Measurements from ENCODE around the gene MYOZ2. TPM values are rescaled to one million over a fixed set of nuclear protein-coding genes. Genes with fewer than 3 reads are reported as not detected.
A peak's percentile ranks its signal among the peaks of the same experiment; 100 is the strongest.

Gene MYOZ2
- total RNA-seq, 8 experiments from 2014 or later: 0.15 to 0.78 (median 0.24) TPM; not detected in 5

- H3K4me3 ChIP-seq: peak within 1 kb of the TSS; percentile 53 to 75 (median 67)
- 0 to 2% (median 0%) methylated on average over 1 to 7 of the region's 55 CpGs; no CpG with 5 or more reads in 6 of the 10 experiments for WGBS, 10 experiments
- H3K4me1 ChIP-seq (replicated peaks in 1 of 2): no peaks in the 10 kb centered on the region
- peak within 1 kb of the TSS; percentile 21 to 83 for H3K27ac ChIP-seq
- in situ Hi-C loops (cut with MboI; ENCODE audit: low pct_unique_long_range_greater_than_20kb in 2 of 9, low sequenced_read_pairs in 9 of 9, unreplicated experiment in 9 of 9): loop anchor here in 2 of 9 experiments (10.0 to 25.0 kb wide), 2 partner anchors 168 to 175 kb away; no protein-coding TSS in a partner anchor
- ATAC-seq (replicated peaks in 6 of 8): peak; percentile 82 to 97 (median 94)
Measured at GRCh38 chr4:119212234-119212963, 76.8 kb downstream of the MYOZ2 start, which contains the start of gene USP53. USP53 (plus strand) TSS chr4:119212713; CDS start chr4:119239760, 27,047 bp downstream.

DNA sequence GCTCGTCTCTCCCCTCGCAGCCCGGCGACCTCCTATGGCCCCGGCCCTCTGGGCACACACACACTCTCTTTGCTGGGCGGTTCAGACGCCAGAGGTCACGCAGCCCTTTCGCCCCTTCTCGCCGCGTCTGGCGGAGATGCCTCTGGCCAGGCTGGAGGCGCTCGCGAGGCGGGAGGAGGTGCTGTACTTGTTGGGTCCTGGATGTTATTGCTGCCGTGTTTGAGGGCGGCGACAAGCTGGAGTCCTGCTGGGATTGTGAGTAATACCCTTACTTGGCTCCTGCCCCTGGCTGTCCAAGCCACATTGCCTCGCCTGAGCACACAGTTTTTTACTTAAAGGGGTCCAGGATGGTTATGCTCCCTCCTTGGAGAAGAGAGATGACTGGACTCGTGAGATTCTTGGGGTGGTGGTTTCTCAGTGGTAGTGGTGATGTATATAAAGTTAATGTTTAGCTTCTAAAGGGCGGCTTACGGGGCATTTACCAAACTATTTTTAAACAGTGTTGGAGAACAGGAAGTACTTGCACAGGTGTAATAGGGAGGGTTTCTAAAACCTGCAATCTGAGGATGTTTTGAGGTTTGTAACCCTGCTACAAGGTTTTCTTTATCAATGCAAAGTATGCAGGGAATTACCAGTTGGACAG lies 77.5 kb downstream of the MYOZ2 start:
- 0% methylated on average over 1 to 9 of the region's 24 CpGs; no CpG with 5 or more reads in 5 of the 10 experiments for WGBS, 10 experiments
- peak; percentile 60 to 74 (median 69) for ATAC-seq (replicated peaks in 6 of 8)
- in situ Hi-C loops (cut with MboI; ENCODE audit: low pct_unique_long_range_greater_than_20kb in 2 of 9, low sequenced_read_pairs in 9 of 9, unreplicated experiment in 9 of 9): loop anchor here in 2 of 9 experiments (10.0 to 25.0 kb wide), 2 partner anchors 168 to 176 kb away; no protein-coding TSS in a partner anchor
- peak overlapping the region; percentile 21 to 83 for H3K27ac ChIP-seq
- H3K4me1 ChIP-seq (replicated peaks in 1 of 2): no peaks in the 10 kb centered on the region
- peak overlapping the region; percentile 53 to 75 (median 67) for H3K4me3 ChIP-seq

- H3K27ac ChIP-seq: no peak overlapping the region
- no peaks in the 10 kb centered on the region for H3K4me1 ChIP-seq (replicated peaks in 1 of 2)
- in situ Hi-C loops (cut with MboI; ENCODE audit: low pct_unique_long_range_greater_than_20kb in 2 of 9, low sequenced_read_pairs in 9 of 9, unreplicated experiment in 9 of 9): loop anchor here in 2 of 9 experiments (10.0 to 25.0 kb wide), 2 partner anchors 173 to 181 kb away; no protein-coding TSS in a partner anchor
- H3K4me3 ChIP-seq: no peak overlapping the region
- whole genome bisulfite sequencing, 10 experiments: 89 to 100% (median 100%) methylated on average over 1 of the region's 1 CpG
- ATAC-seq (replicated peaks in 6 of 8): no peak
Measured at GRCh38 chr4:119218093-119218492, 82.5 kb downstream of the MYOZ2 start.

DNA sequence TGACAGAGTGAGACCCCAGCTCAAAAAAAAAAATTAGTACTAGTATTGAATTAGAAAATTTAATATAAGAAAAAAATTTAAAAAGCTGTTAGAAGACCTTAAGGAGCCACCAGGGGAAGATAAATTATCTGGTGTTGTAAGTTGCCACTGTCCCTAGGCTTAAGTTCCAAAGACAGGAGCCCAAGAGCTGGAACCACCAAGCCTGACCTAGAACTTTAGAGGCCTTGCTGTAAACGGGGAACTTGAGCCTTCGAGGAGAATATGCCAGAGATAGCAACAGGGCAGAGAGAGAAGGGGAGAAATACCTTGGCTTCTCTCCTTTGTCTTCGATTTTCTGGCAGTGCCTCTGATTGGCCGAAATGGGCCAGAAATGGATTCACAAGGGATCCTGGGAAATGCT lies 85.8 kb downstream of the MYOZ2 start:
- Histone ChIP-seq H3K27ac (no peak overlapping the region), H3K4me3 (no peak overlapping the region), H3K4me1 (replicated peaks in 1 of 2) (no peaks in the 10 kb centered on the region)
- in situ Hi-C loops (cut with MboI; ENCODE audit: low pct_unique_long_range_greater_than_20kb in 2 of 9, low sequenced_read_pairs in 9 of 9, unreplicated experiment in 9 of 9): loop anchor here in 1 of 9 experiments (25.0 kb wide), 1 partner anchor 184 kb away; no protein-coding TSS in a partner anchor
- ATAC-seq (replicated peaks in 6 of 8): no peak
- 70 to 100% (median 98%) methylated on average over 2 to 4 of the region's 4 CpGs; no CpG with 5 or more reads in 2 of the 10 experiments for WGBS, 10 experiments

DNA sequence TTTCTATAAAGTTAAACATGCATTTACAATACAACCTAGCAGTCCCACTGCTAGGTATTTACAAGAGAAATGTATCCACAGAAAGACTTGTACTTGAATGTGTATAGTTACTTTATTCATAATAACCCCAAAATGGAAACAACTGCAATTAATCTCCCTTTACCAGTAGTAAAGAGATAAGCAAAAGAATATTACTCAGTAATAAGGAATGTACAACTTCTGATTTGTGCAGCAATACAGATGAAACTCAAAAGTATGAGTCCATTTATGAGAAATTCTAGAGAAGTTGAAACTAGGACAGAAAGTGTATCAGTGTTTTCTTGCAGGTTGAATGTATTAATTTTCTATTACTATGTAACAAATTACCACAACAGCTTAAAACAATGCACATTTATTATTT lies 92.1 kb downstream of the MYOZ2 start:
- Histone ChIP-seq H3K27ac (no peak overlapping the region), H3K4me1 (replicated peaks in 1 of 2) (no peaks in the 10 kb centered on the region), H3K4me3 (no peak overlapping the region)
- no peak for ATAC-seq (replicated peaks in 6 of 8)
- in situ Hi-C loops (cut with MboI; ENCODE audit: low pct_unique_long_range_greater_than_20kb in 2 of 9, low sequenced_read_pairs in 9 of 9, unreplicated experiment in 9 of 9): no loop called here

DNA sequence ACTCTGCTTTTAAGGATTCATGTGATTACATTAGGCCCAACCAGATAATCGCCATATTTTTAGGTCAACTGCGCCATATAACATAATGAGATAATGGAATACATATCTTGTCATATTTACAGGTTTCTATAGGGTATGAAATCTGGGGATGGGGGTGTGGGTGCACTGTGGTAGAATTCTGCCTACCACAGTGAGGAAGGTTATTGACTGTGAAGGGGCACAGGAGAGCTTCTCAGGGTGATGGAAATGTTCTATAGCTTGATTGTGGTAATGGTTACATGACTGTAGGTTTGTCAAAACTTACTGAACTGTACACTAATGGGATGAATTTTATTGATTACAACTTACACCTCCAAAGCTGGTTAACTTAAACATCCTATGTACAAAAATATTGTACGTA lies 92.8 kb downstream of the MYOZ2 start:
- in situ Hi-C loops (cut with MboI; ENCODE audit: low pct_unique_long_range_greater_than_20kb in 2 of 9, low sequenced_read_pairs in 9 of 9, unreplicated experiment in 9 of 9): no loop called here
- ATAC-seq (replicated peaks in 6 of 8): no peak
- 93 to 100% (median 100%) methylated on average over 1 to 3 of the region's 3 CpGs for WGBS, 10 experiments
- Histone ChIP-seq H3K4me3 (no peak overlapping the region), H3K27ac (no peak overlapping the region), H3K4me1 (replicated peaks in 1 of 2) (no peaks in the 10 kb centered on the region)

DNA sequence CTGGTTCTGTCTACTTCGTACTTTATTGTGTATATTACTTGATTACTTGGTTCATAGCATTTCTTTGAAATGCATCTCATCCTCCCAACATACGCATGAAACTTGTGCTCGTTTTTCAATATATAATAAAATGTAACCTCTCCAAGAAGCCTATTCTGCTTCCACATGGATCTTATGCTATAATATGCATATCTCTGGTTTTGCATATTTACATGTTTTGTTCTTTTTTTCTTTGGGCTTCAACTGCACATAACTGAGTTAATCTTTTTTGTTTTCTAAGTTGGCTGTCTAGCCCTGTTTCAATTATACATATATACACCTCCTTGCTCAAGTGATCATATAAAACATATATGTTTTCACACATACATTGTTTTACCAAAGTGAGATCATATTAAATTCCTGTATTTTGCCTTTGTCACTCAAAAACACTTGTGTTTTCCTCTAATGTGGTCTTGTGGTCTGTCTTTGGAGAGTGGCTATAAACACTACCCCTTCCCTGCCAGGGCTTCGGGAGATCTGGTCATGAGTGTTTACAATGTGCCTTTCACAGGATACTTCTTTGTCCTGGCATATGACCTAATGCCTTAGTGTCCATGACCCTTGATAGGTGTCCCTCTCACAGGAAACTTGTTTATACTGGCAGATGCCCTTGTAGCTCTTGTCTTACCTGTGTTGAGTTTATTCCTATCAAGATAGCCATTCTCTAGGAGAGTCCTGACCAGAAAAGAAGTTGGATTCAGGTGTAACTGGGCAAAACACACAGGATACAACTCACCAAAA lies 94.5 kb downstream of the MYOZ2 start:
- no peak overlapping the region for H3K27ac ChIP-seq
- no peak overlapping the region for H3K4me3 ChIP-seq
- in situ Hi-C loops (cut with MboI; ENCODE audit: low pct_unique_long_range_greater_than_20kb in 2 of 9, low sequenced_read_pairs in 9 of 9, unreplicated experiment in 9 of 9): no loop called here
- WGBS, 10 experiments: 14 to 100% (median 76%) methylated on average over 2 to 4 of the region's 4 CpGs
- H3K4me1 ChIP-seq (replicated peaks in 1 of 2): no peaks in the 10 kb centered on the region
- peak in 3 of 8 experiments; percentile 62 to 69 (median 63) for ATAC-seq (replicated peaks in 6 of 8)

- no peak overlapping the region for H3K27ac ChIP-seq
- H3K4me1 ChIP-seq (replicated peaks in 1 of 2): no peaks in the 10 kb centered on the region
- no peak overlapping the region for H3K4me3 ChIP-seq
- ATAC-seq (replicated peaks in 6 of 8): peak in 3 of 8 experiments; percentile 9 to 75 (median 25)
- in situ Hi-C loops (cut with MboI; ENCODE audit: low pct_unique_long_range_greater_than_20kb in 2 of 9, low sequenced_read_pairs in 9 of 9, unreplicated experiment in 9 of 9): no loop called here
- WGBS, 10 experiments: 20 to 92% (median 73%) methylated on average over 1 to 3 of the region's 3 CpGs; no CpG with 5 or more reads in 4 of the 10 experiments
Measured at GRCh38 chr4:119231491-119231890, 95.9 kb downstream of the MYOZ2 start.

GRCh38 chr4:119232286-119232685 lies 96.7 kb downstream of the MYOZ2 start:
- WGBS, 10 experiments: 85 to 100% (median 100%) methylated on average over 1 of the region's 1 CpG

GRCh38 chr4:119233191-119233590 lies 97.6 kb downstream of the MYOZ2 start:
- H3K4me1 ChIP-seq (replicated peaks in 1 of 2): no peaks in the 10 kb centered on the region
- H3K27ac ChIP-seq: no peak overlapping the region
- ATAC-seq (replicated peaks in 6 of 8): no peak
- in situ Hi-C loops (cut with MboI; ENCODE audit: low pct_unique_long_range_greater_than_20kb in 2 of 9, low sequenced_read_pairs in 9 of 9, unreplicated experiment in 9 of 9): no loop called here
- no peak overlapping the region for H3K4me3 ChIP-seq

More at GRCh38 chr4:119232286-119232685, 96.7 kb downstream of the MYOZ2 start:
- Histone ChIP-seq H3K4me1 (replicated peaks in 1 of 2) (no peaks in the 10 kb centered on the region), H3K4me3 (no peak overlapping the region), H3K27ac (no peak overlapping the region)
- in situ Hi-C loops (cut with MboI; ENCODE audit: low pct_unique_long_range_greater_than_20kb in 2 of 9, low sequenced_read_pairs in 9 of 9, unreplicated experiment in 9 of 9): no loop called here
- ATAC-seq (replicated peaks in 6 of 8): no peak

GRCh38 chr4:119233750-119234149 lies 98.1 kb downstream of the MYOZ2 start:
- Histone ChIP-seq H3K4me3 (no peak overlapping the region), H3K27ac (no peak overlapping the region), H3K4me1 (replicated peaks in 1 of 2) (no peaks in the 10 kb centered on the region)
- in situ Hi-C loops (cut with MboI; ENCODE audit: low pct_unique_long_range_greater_than_20kb in 2 of 9, low sequenced_read_pairs in 9 of 9, unreplicated experiment in 9 of 9): no loop called here
- ATAC-seq (replicated peaks in 6 of 8): no peak
- 18 to 83% (median 70%) methylated on average over 1 to 3 of the region's 3 CpGs; no CpG with 5 or more reads in 3 of the 10 experiments for WGBS, 10 experiments

- no peak overlapping the region for H3K27ac ChIP-seq
- no peaks in the 10 kb centered on the region for H3K4me1 ChIP-seq (replicated peaks in 1 of 2)
- WGBS, 10 experiments: 91 to 97% (median 95%) methylated on average over 2 to 9 of the region's 9 CpGs; no CpG with 5 or more reads in 3 of the 10 experiments
- no peak overlapping the region for H3K4me3 ChIP-seq
- no peak for ATAC-seq (replicated peaks in 6 of 8)
- in situ Hi-C loops (cut with MboI; ENCODE audit: low pct_unique_long_range_greater_than_20kb in 2 of 9, low sequenced_read_pairs in 9 of 9, unreplicated experiment in 9 of 9): no loop called here
Measured at GRCh38 chr4:119237201-119237600, 101.6 kb downstream of the MYOZ2 start.

All from motor neuron (in vitro differentiated cells).